COLO829 (cell line): Measurements from ENCODE around the gene MEI4.
"Not testable (repeated sequence)": the region's sequence is repeated elsewhere in the genome, so short reads cannot be mapped to it uniquely, and the experiment has no call there.

ENCODE experiments used
- DNase-seq: peaks from one replicate; pipeline ENCODE4 v3.0.0; 2012; ENCODE audit warnings: low spot score

The MEI4 gene

GRCh38 chr6:77816766-77817270 lies 164.0 kb downstream of the MEI4 start:
- no peak for DNase-seq

- DNase-seq, result no peak
These were observed 169.4 kb downstream of the MEI4 start for GRCh38 chr6:77822265-77822664.

- no peak for DNase-seq
These were observed 172.4 kb downstream of the MEI4 start for GRCh38 chr6:77825204-77825603.

GRCh38 chr6:77829736-77830135 lies 176.9 kb downstream of the MEI4 start:
- no peak for DNase-seq

- DNase-seq, result not testable (repeated sequence)
These were observed 180.9 kb downstream of the MEI4 start for GRCh38 chr6:77833749-77834148.

GRCh38 chr6:77834591-77834996 lies 181.8 kb downstream of the MEI4 start:
- no peak for DNase-seq

- DNase-seq, result no peak
These were observed 184.4 kb downstream of the MEI4 start for GRCh38 chr6:77837034-77837784.

- no peak for DNase-seq
These were observed 186.5 kb downstream of the MEI4 start for GRCh38 chr6:77839292-77839691.

GRCh38 chr6:77844822-77845221 lies 192.0 kb downstream of the MEI4 start:
- DNase-seq, result no peak

- DNase-seq, result no peak
These were observed 200.6 kb downstream of the MEI4 start for GRCh38 chr6:77853401-77853800.

GRCh38 chr6:77856391-77856790 lies 203.6 kb downstream of the MEI4 start:
- no peak for DNase-seq

- DNase-seq, result no peak
These were observed 204.6 kb downstream of the MEI4 start for GRCh38 chr6:77857421-77857820.

- no peak for DNase-seq
These were observed 223.5 kb downstream of the MEI4 start for GRCh38 chr6:77876300-77876699.

- DNase-seq, result no peak
These were observed 226.7 kb downstream of the MEI4 start for GRCh38 chr6:77879527-77879926.

- DNase-seq, result no peak
These were observed 227.7 kb downstream of the MEI4 start for GRCh38 chr6:77880501-77880900.

- no peak for DNase-seq
These were observed 231.0 kb downstream of the MEI4 start for GRCh38 chr6:77883851-77884250.

GRCh38 chr6:77893391-77893790 lies 240.6 kb downstream of the MEI4 start:
- no peak for DNase-seq

- no peak for DNase-seq
These were observed 253.2 kb downstream of the MEI4 start for GRCh38 chr6:77906070-77906469.

- no peak for DNase-seq
These were observed 258.0 kb downstream of the MEI4 start for GRCh38 chr6:77910826-77911225.

- no peak for DNase-seq
These were observed 273.4 kb downstream of the MEI4 start for GRCh38 chr6:77926198-77926751.

- no peak for DNase-seq
These were observed 277.5 kb downstream of the MEI4 start for GRCh38 chr6:77930382-77930781.

GRCh38 chr6:77930952-77931351 lies 278.1 kb downstream of the MEI4 start:
- no peak for DNase-seq

GRCh38 chr6:77962070-77962469 lies 309.2 kb downstream of the MEI4 start:
- no peak for DNase-seq

GRCh38 chr6:77965449-77965848 lies 312.6 kb downstream of the MEI4 start:
- DNase-seq, result no peak
